Vagina (tissue), 2 donors: ENCODE measurements around the gene ARHGAP6.

ENCODE experiments used
- CTCF ChIP-seq, 3 experiments: fragments of 450-650 bp in 2 of 3; fragments of 200-600 bp in 1 of 3; sonication (generic) in 1 of 3; IDR thresholded peaks; one replicate each; pipeline ENCODE4 v1.5.1; 2017 to 2019; ENCODE audit warnings: antibody characterized with exemption in 3 of 3, mild to moderate bottlenecking in 2 of 3, moderate library complexity in 2 of 3
- POLR2AphosphoS5 ChIP-seq, 2 donors: sonication (generic); formaldehyde crosslinking; IDR thresholded peaks; one replicate each; pipeline ENCODE4 v1.9.0; 2017; ENCODE audit warnings: antibody characterized with exemption in 2 of 2, mild to moderate bottlenecking in 2 of 2, low read depth in 1 of 2; ENCODE audit not compliant: insufficient read depth in 1 of 2

DNA sequence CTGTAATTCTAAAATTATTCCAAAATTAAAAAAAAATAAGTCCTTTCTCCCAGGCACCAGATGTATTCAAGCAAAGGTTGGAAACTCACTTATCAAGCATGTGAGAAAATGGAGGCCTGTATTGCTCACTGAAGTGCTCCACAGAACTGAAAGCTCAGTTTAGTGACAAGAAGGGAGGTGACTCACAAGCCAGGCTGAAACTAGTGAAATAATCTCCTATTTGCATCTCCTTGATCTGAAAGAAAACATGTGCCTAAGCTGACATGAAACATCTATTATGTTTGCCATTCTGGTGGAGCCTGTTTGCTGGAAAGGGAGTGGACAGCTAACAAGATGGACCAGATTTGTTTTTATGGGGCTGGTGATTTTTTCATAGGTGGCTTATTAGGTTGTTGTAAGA lies 426.5 kb downstream of the ARHGAP6 start:
- TF ChIP-seq CTCF (IDR thresholded peaks at IDR 0.05) (no peak), POLR2AphosphoS5 (IDR thresholded peaks at IDR 0.05; ENCODE audit: insufficient read depth in 1 of 2, low read depth in 1 of 2) (peak in 1 of 2 donors; percentile 61)
